LNCAP (cell line): ENCODE data around the gene DUSP22.

Source experiments
- TF ChIP-seq, protein P1 (sequence below): fragments of 450-650 bp; IDR thresholded peaks from 2 replicates; pipeline ENCODE4 v1.5.1; 2017; ENCODE audit warnings: mild to moderate bottlenecking

Gene DUSP22

DNA sequence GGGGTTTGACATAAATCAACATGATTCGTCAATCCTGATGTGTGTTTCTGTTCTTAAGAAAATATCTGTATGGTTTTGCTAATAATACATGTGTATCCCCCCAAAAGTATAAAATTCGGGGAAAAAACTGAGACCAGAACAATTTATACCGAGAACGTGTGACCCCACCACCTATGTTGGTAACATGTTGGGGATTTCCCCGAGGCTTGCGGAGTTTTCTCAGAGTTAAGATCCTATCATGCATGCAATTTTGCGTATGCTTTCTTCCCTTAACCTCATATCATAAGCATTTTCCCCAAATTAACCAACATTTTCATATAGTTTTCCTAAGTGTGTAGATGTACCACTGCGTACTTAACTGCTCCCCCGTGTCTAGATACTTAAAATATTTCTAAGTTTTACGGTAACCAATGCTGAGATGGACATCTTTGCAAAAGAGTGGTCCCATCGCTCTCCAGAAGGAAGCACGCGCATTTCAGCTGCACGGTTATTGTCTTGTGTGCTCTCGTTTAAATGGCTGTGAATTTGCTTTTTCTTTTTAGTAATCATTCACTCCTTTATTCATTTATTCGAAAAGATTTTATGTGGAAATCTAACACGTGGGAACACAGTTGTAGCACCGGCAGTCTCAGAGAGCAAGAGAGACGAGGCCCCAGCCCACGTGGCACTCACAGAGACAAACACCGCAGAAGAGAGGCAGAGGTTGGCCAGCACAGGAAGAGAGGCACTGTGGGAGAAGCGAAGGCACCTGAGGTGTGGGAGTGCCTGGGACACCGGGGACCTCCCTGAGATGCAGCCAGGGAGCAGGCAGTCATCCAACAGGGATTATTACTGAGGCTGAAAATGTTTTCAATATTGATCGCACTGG, 86.0 kb downstream of the DUSP22 start:
- TF ChIP-seq, protein P1, sequence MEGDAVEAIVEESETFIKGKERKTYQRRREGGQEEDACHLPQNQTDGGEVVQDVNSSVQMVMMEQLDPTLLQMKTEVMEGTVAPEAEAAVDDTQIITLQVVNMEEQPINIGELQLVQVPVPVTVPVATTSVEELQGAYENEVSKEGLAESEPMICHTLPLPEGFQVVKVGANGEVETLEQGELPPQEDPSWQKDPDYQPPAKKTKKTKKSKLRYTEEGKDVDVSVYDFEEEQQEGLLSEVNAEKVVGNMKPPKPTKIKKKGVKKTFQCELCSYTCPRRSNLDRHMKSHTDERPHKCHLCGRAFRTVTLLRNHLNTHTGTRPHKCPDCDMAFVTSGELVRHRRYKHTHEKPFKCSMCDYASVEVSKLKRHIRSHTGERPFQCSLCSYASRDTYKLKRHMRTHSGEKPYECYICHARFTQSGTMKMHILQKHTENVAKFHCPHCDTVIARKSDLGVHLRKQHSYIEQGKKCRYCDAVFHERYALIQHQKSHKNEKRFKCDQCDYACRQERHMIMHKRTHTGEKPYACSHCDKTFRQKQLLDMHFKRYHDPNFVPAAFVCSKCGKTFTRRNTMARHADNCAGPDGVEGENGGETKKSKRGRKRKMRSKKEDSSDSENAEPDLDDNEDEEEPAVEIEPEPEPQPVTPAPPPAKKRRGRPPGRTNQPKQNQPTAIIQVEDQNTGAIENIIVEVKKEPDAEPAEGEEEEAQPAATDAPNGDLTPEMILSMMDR = no peak

DNA sequence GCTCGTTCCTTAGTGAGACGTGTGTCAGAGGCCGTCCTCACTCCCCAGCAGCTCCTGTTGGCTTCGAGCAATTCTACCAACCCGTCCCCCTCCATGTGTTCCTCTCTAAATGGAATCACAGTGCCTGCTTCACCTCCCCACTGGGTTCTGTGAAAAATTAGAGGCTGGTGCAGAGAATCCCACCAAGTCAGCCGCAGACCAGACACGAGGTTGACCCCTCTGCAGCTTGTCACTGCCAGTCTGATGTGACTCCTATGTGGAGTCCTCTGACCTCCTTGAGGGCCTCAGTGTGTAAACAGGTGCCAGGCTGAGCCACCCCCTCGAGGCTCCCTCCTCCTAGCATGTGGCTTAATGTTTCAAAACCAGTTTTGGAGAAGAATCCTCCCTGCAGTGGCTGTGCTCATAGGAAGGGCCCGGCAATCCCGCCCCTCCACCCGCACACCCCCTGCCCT, 86.7 kb downstream of the DUSP22 start:
- TF ChIP-seq, protein P1 = no peak

DNA sequence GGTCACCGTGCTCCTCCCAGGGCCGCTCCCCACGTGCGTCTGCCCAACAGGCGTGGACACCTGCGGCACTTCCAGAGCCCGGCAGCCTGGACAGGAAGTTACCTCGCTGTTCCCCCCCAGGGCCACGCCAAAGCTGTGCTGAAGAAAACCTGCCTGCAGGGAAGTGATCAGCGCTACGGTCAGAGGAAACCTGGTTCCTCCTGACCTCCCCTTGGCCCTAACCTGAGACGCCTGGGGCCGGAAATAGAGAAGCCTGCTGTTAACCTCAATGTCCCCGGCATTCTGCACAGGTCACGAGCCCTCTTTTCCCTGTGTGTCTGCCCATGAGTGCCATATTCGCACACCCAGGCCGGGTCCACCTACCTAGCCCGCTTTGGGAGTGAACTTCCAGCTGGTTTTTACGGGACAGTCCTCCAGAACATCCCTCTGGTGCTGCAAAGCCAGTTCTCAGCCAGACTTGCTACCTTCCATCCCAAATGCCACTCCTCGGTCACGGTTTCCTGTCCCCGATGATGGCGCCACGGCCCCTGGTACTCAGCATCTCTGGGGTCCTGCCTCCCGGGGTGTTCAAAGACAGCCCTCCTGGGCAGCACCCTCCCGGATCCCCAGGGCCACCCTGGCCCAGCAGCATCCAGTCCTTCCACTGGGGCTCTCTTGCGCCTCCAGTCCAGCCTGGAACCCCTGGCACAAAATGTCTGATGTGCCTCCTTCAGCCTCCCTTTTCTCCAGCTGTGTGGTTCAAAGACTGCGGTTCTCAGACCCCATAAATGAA, 87.3 kb downstream of the DUSP22 start:
- TF ChIP-seq, protein P1 = no peak

DNA sequence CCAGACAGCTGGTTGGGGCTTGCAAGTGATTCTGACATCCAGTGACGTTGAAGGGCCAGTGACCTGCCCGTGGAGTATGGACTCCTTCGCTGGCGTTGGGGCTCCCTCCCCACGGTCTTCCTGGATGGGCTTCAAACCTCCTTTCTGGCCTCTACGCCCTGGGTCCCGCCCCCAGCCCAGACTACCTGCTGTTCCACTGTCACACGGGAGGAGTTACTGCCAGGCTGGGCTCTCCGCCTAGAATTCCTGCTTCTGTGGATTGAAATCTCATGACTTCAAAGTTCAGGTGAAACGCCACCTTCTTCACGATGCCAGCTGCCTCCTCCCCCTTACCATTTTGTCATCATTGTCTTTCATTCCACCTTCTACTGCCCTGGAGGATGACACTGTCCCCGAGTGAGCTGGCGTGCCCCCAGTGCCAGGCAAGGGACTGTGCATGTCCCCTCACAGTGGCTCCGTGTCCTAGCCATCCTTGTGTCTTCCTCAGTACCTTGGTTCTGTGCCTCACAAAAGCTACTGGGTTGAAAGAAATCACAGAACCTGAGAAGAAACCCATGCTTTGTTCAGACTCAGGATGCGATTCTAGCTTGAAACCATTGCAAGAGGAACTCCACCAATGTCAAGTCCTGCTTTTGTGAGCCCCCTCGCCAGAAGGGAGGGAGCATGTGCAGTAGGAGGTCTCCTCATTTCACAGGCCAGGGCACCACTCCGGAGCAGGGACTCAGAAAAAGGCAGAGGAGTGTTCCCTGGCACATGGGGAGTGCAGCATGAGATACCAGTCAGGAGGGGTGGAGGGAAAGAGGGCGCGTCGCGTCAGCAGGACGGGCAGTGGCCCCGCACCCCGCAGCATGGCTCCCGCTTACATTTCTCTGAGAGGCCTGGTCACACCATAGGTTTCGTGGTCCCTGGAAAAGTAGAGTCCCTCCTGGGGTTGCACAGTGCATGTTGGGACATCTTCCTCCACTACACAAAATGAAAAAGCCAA, 88.2 kb downstream of the DUSP22 start:
- TF ChIP-seq, protein P1 = no peak

DNA sequence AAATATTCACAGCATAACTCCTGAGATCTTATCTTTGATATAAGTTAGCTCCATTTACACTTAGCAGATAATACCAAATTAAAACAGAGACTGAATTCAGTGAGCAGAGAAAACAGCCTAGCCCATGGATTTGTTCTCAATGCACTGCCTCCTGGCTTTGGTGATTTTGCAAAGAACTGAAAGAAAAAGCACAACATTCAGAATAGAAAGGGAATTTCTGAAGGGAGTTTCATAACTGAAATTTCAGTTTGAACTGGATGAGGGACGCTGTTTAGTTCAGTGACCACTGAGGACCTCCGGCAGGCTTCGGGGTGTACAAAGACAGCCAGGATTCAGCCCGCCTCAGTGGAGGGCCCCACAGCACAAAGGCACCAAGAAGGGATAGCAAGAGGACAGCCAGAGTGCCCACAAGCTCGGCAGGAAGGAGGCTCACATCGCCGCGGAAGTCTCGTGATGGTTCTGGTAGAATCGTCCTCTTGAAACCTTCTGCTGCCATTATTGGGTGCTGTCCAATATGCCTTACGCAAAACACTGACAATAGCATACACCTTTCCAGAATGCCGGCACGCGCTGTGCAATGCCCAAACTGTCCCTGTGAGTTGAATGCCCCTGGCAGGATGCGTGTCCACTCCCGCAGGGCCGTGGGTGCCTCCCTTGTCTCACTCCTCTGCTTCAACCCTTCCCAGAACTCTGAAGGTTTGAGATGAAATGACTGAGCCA, 89.6 kb downstream of the DUSP22 start:
- TF ChIP-seq, protein P1 = no peak

DNA sequence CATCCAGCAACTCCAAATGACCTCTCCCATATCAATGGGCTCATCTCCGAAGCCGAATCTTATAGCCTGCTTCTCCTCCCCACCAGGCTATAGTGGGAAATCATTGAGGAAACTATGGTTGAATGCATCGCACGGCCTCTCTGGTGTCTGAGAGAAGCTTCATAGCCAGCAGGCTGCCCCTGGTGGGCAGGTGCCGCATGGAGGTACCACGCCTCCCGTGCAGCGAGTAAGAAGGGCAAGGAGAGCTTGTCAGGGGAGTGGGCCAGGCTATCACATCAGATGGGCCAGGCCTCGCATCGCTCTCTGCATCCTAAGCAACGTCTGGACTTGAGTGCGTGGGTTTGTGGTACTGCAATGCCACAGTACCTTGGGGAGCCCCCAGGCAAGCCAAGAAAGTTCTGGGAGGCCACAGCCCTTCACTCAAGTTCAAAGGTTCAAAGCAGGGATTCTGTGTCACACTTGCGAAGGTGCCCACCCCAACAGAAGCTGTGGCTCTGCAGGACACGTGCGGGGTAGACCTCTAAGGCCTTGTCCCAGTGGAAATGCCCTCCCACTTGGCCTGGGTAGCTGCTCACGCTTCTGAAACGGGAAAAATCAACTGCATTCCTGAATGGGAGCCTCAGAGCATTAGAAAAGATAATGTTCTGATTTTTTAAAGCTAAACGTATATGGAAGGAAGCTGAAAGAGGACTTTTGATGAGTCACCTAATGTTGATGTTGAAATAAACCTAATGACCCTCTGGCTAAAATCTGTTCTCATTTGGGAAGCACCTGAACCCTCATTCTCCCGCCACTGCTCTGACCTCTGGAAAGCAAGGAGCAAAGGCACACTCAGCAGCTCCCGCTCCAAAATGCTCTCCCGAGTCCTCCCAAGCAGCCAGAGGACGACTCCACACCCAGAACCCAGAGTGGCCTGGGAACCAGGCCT, 90.9 kb downstream of the DUSP22 start:
- TF ChIP-seq, protein P1 = no peak
